HepG2 (cell line): ENCODE results near the gene KCTD14. TPM values are rescaled to one million over a fixed set of nuclear protein-coding genes. Genes with fewer than 3 reads are reported as not detected.
A peak's percentile ranks its signal among the peaks of the same experiment; 100 is the strongest.

ENCODE experiments used
- ATAC-seq: fragments of 200-7000 bp; cut with Tn5 transposase; 3 replicates; pipeline ENCODE4 v1.9.1; 2020; ENCODE audit warnings: mild to moderate bottlenecking, moderate library complexity
- BruUV-seq: library from RNA; stranded (reverse); fragments of 400-500 nt; replicated peaks from 2 replicates; lab custom pipeline; 2021; lab: Mats Ljungman, UMichigan
- CTCF ChIA-PET: fragments of 300-600 bp; formaldehyde crosslinking; extraction: SDS; loops from one replicate; lab custom pipeline; 2021; ENCODE audit warnings: low total read pairs, inconsistent platforms, low intra/inter-chr PET ratio; lab: Yijun Ruan, JAX
- POLR2A ChIA-PET: fragments of 350-600 bp; sonication (Branson Sonifier 250); formaldehyde crosslinking; loops from one replicate; lab custom pipeline; 2020; ENCODE audit warnings: antibody characterized with exemption, inconsistent platforms; lab: Yijun Ruan, JAX
- DNase-seq: peaks from one replicate; pipeline ENCODE4 v3.0.0-alpha.2; 2015; ENCODE audit warnings: low spot score
- FAIRE-seq: peaks from 3 replicates; lab custom pipeline; 2011; peaks lifted over from hg19 to GRCh38; lab: Jason Lieb, UNC
- H2AFZ ChIP-seq: one replicate; pipeline ENCODE4 v1.6.1; 2011; ENCODE audit warnings: low read length, inconsistent platforms
- H3K27ac ChIP-seq: fragments of 300-600 bp; 3 replicates; pipeline ENCODE4 v1.8.0; 2011; ENCODE audit warnings: mixed run types, mild to moderate bottlenecking, mixed read lengths, low read length, inconsistent platforms; ENCODE audit not compliant: insufficient read depth; ENCODE audit errors: extremely low read length
- H3K27me3 ChIP-seq, 2 experiments: fragments of 200-600 bp in 1 of 2; 2 replicates in 1 of 2; 3 replicates in 1 of 2; pipeline versions ENCODE4 v1.6.0 to v1.8.0; 2011; ENCODE audit warnings: low read length in 2 of 2, mild to moderate bottlenecking in 2 of 2, moderate library complexity in 2 of 2, inconsistent platforms in 1 of 2; ENCODE audit not compliant: insufficient read depth in 2 of 2, control insufficient read depth in 1 of 2
- H3K36me3 ChIP-seq, 2 experiments: fragments of 200-600 bp in 1 of 2; replicated peaks in 1 of 2; 2 replicates in 1 of 2; 3 replicates in 1 of 2; pipeline versions ENCODE4 v1.5.1 to v1.8.0; 2011; ENCODE audit warnings: low read length in 2 of 2, inconsistent platforms in 1 of 2; ENCODE audit not compliant: insufficient read depth in 2 of 2, control insufficient read depth in 1 of 2
- H3K4me1 ChIP-seq: 2 replicates; pipeline ENCODE4 v1.5.1; 2012; ENCODE audit warnings: low read length, inconsistent platforms; ENCODE audit not compliant: insufficient read depth
- H3K4me2 ChIP-seq: 2 replicates; pipeline ENCODE4 v1.6.0; 2011; ENCODE audit warnings: low read depth, low read length, inconsistent platforms
- H3K4me3 ChIP-seq, 3 experiments: fragments of 200-600 bp in 1 of 3; sonication (generic), shearing (Covaris generic) in 1 of 3; replicated peaks in 1 of 3; 2 replicates each; pipeline ENCODE4 v1.5.1; 2011 to 2016; ENCODE audit warnings: low read length in 3 of 3, inconsistent platforms in 2 of 3, low read depth in 2 of 3, mild to moderate bottlenecking in 2 of 3, control low read depth in 1 of 3, mixed read lengths in 1 of 3; ENCODE audit not compliant: insufficient read depth in 1 of 3
- H3K79me2 ChIP-seq: one replicate; pipeline ENCODE4 v1.6.1; 2011; ENCODE audit warnings: low read length, inconsistent platforms; ENCODE audit not compliant: insufficient read depth
- H3K9ac ChIP-seq: 2 replicates; pipeline ENCODE4 v1.6.0; 2011; ENCODE audit warnings: mild to moderate bottlenecking, low read depth, low read length, inconsistent platforms; ENCODE audit not compliant: insufficient read depth
- H3K9me3 ChIP-seq: 2 replicates; pipeline ENCODE4 v1.5.1; 2012; ENCODE audit warnings: mild to moderate bottlenecking, low read length
- H4K20me1 ChIP-seq: 2 replicates; pipeline ENCODE4 v1.6.0; 2011; ENCODE audit warnings: inconsistent platforms, mild to moderate bottlenecking, low read length, moderate library complexity; ENCODE audit not compliant: insufficient read depth
- ELF3 ChIP-seq: IDR thresholded peaks from 2 replicates; pipeline ENCODE4 v1.6.1; 2016; ENCODE audit warnings: missing genetic modification reagents, missing compliant biosample characterization
- FIP1L1 ChIP-seq: fragments of 200-400 bp; formaldehyde crosslinking; IDR thresholded peaks from 2 replicates; pipeline ENCODE4 v1.6.1; 2018; ENCODE audit warnings: low read depth, mild to moderate bottlenecking, low read length, moderate library complexity, borderline replicate concordance; ENCODE audit not compliant: insufficient read depth
- JARID2 ChIP-seq: sonication (generic); formaldehyde crosslinking; IDR thresholded peaks from 2 replicates; pipeline ENCODE4 v1.8.1; 2023; ENCODE audit warnings: missing genetic modification reagents, inconsistent platforms; ENCODE audit not compliant: insufficient replicate concordance
- JUNB ChIP-seq: sonication (generic); formaldehyde crosslinking; IDR thresholded peaks from 2 replicates; pipeline ENCODE4 v1.8.0; 2022; ENCODE audit warnings: missing genetic modification reagents, mild to moderate bottlenecking, borderline replicate concordance
- NKX3-1 ChIP-seq: sonication (generic); formaldehyde crosslinking; IDR thresholded peaks from 2 replicates; pipeline ENCODE4 v1.5.0; 2020; ENCODE audit warnings: missing genetic modification reagents
- ZHX1 ChIP-seq: sonication (generic); formaldehyde crosslinking; IDR thresholded peaks from 2 replicates; pipeline ENCODE4 v1.8.1; 2022; ENCODE audit warnings: low read depth, mild to moderate bottlenecking, missing genetic modification reagents
- ZNF256 ChIP-seq: sonication (generic); formaldehyde crosslinking; conservative IDR thresholded peaks from 2 replicates; pipeline ENCODE4 v1.4.0; 2020; ENCODE audit warnings: missing genetic modification reagents
- ZNF33A ChIP-seq: sonication (generic); formaldehyde crosslinking; IDR thresholded peaks from 2 replicates; pipeline ENCODE4 v1.5.1; 2020; ENCODE audit warnings: missing genetic modification reagents, mild to moderate bottlenecking, moderate library complexity, borderline replicate concordance
- ZNF34 ChIP-seq: sonication (generic); formaldehyde crosslinking; IDR thresholded peaks from 2 replicates; pipeline ENCODE4 v1.4.0; 2020; ENCODE audit warnings: mild to moderate bottlenecking, missing genetic modification reagents, borderline replicate concordance
- ZNF484 ChIP-seq: sonication (generic); formaldehyde crosslinking; IDR thresholded peaks from 2 replicates; pipeline ENCODE4 v1.5.1; 2020; ENCODE audit warnings: mild to moderate bottlenecking, low read depth, missing genetic modification reagents, borderline replicate concordance
- ZSCAN20 ChIP-seq: sonication (generic); formaldehyde crosslinking; IDR thresholded peaks from 2 replicates; pipeline ENCODE4 v1.4.0; 2020; ENCODE audit warnings: missing genetic modification reagents, mild to moderate bottlenecking, borderline replicate concordance
- WGBS: methylation state at CpG from one replicate; pipeline ENCODE4 v1.1.6; 2017; ENCODE audit warnings: low lambda C conversion rate; 5-methylcytosine and 5-hydroxymethylcytosine counted together
- in situ Hi-C: cut with HindIII; loops from 2 replicates; pipeline ENCODE4 v1.10.0; 2017; ENCODE audit warnings: low pct_unique_long_range_greater_than_20kb; ENCODE audit not compliant: extremely low pct_ligation_motif_present
- intact Hi-C: fragments of 100-400 bp; cut with micrococcal nuclease; formaldehyde crosslinking; loops from one replicate; pipeline ENCODE4 v1.10.0; 2022; ENCODE audit not compliant: unreplicated experiment
- polyA plus RNA-seq, 8 experiments: library from polyadenylated mRNA; depleted of rRNA in 3 of 8; stranded (reverse) in 7 of 8; unstranded in 1 of 8; fragments of >200 nt; fragmentation: Illumina TruSeq in 4 of 8; extraction: Trizol in 4 of 8; gene quantifications; 2 replicates each; pipeline versions ENCODE4 v1.2.1 to v1.2.3, GENCODE V29; 2011 to 2016; ENCODE audit warnings: low read depth in 4 of 8, missing spikeins in 1 of 8, mixed read lengths in 1 of 8; ENCODE audit not compliant: insufficient read depth in 1 of 8
- total RNA-seq, 5 experiments: library from RNA; depleted of rRNA; stranded (reverse); fragments of >200 nt; fragmentation: Illumina TruSeq; extraction: Trizol; gene quantifications; 2 replicates each; pipeline ENCODE4 v1.2.3, GENCODE V29; 2016; ENCODE audit warnings: low read depth in 1 of 5

The KCTD14 gene
- total and polyA plus RNA-seq, 2 of the 13 experiments (the other 11 are each of a cell fraction or from before 2014, with no cell fraction given): 10.3 to 15.6 TPM

- no peak overlapping the region for H3K9ac ChIP-seq
- ChIA-PET CTCF (no interaction called here), POLR2A (no interaction called here)
- no peaks in the 10 kb centered on the region for H3K9me3 ChIP-seq
- no peaks in the 10 kb centered on the region for H3K27me3 ChIP-seq
- H3K36me3 ChIP-seq: no peaks in the 10 kb centered on the region
- 66% methylated on average over 2 of the region's 2 CpGs for WGBS
- intact Hi-C loops (no loop called here), in situ Hi-C loops (loop anchor here (5.0 to 10.0 kb wide), 2 partner anchors 38 to 194 kb away; no protein-coding TSS in a partner anchor)
- no peak for FAIRE-seq
- peaks cover 35% of the 10 kb centered on the region for H3K4me1 ChIP-seq
- H2AFZ ChIP-seq: peak overlapping the region; percentile 76
- no peaks in the 10 kb centered on the region for H3K79me2 ChIP-seq
- DNase-seq: no peak
- ATAC-seq: no peak
- H3K4me2 ChIP-seq: no peak overlapping the region
- H4K20me1 ChIP-seq: no peaks in the 10 kb centered on the region
- H3K27ac ChIP-seq: no peak overlapping the region
- no TSS peak for BruUV-seq
- no peak overlapping the region for H3K4me3 ChIP-seq
- TF ChIP-seq ZSCAN20 (CRISPR knock-in tag) (no peak), JUNB (CRISPR knock-in tag) (no peak), ZNF256 (CRISPR knock-in tag) (no peak), ZNF34 (CRISPR knock-in tag) (no peak), JARID2 (no peak), ZNF484 (CRISPR knock-in tag) (no peak), FIP1L1 (no peak)
Measured at GRCh38 chr11:78009062-78009461, 14.0 kb downstream of the KCTD14 start.

GRCh38 chr11:78000193-78000592, 22.9 kb downstream of the KCTD14 start:
- intact Hi-C loops (loop anchor here (1.0 kb wide), 2 partner anchors 46 to 224 kb away; no protein-coding TSS in a partner anchor), in situ Hi-C loops (loop anchor here (5.0 to 10.0 kb wide), 2 partner anchors 185 to 223 kb away; no protein-coding TSS in a partner anchor)
- DNase-seq: peak; percentile 70
- 0% methylated on average over 1 of the region's 1 CpG for WGBS
- CTCF ChIA-PET: interaction anchor here (1.9 to 2.2 kb wide), 2 partner anchors 46 to 224 kb away, joined by 10 to 12 read pairs; no protein-coding TSS in a partner anchor
- H3K79me2 ChIP-seq: no peaks in the 10 kb centered on the region
- no peak overlapping the region for H2AFZ ChIP-seq
- H3K27me3 ChIP-seq: no peaks in the 10 kb centered on the region
- peak; percentile 92 for ATAC-seq
- H3K27ac ChIP-seq: no peak overlapping the region
- H3K9me3 ChIP-seq: no peaks in the 10 kb centered on the region
- H4K20me1 ChIP-seq: no peaks in the 10 kb centered on the region
- no peak overlapping the region for H3K4me2 ChIP-seq
- FAIRE-seq: peak; percentile 68
- H3K4me1 ChIP-seq: peaks cover 28% of the 10 kb centered on the region
- H3K4me3 ChIP-seq: no peak overlapping the region
- no TSS peak for BruUV-seq
- no peaks in the 10 kb centered on the region for H3K36me3 ChIP-seq
- POLR2A ChIA-PET: no interaction called here
- H3K9ac ChIP-seq: no peak overlapping the region
- no peak for TF ChIP-seq ZNF33A (CRISPR knock-in tag)
- TF ChIP-seq ZHX1 (CRISPR knock-in tag): no peak
- no peak for TF ChIP-seq NKX3-1 (CRISPR knock-in tag)
- no peak for TF ChIP-seq ELF3 (CRISPR knock-in tag)
